Neural cell (in vitro differentiated cells): ENCODE results near the gene CABYR. TPM values are rescaled to one million over a fixed set of nuclear protein-coding genes. Genes with fewer than 3 reads are reported as not detected.
A peak's percentile ranks its signal among the peaks of the same experiment; 100 is the strongest.

Experiments
- H2AFZ ChIP-seq: fragments of 200-600, 300-800 bp; sonication (generic), shearing (Covaris generic); 2 replicates; pipeline ENCODE4 v1.6.0; 2014; ENCODE audit warnings: low read depth, mild to moderate bottlenecking, antibody characterized with exemption, low read length, moderate library complexity
- H3F3A ChIP-seq: fragments of 200-600 bp; shearing (Covaris generic); 2 replicates; pipeline ENCODE4 v1.6.1; 2016; ENCODE audit warnings: mild to moderate bottlenecking, moderate library complexity, mixed read lengths, antibody characterized with exemption, low read length; ENCODE audit not compliant: insufficient read depth, poor library complexity, severe bottlenecking
- H3K27ac ChIP-seq: fragments of 200-600, 300-800 bp; sonication (generic), shearing (Covaris generic); 2 replicates; pipeline ENCODE4 v1.5.1; 2014; ENCODE audit warnings: mild to moderate bottlenecking, low read length, moderate library complexity
- H3K27me3 ChIP-seq: fragments of 300-800, 200-600 bp; sonication (generic), shearing (Covaris generic); 2 replicates; pipeline ENCODE4 v1.6.0; 2014; ENCODE audit warnings: mild to moderate bottlenecking, low read depth, low read length, moderate library complexity; ENCODE audit not compliant: insufficient read depth
- H3K36me3 ChIP-seq: fragments of 300-800, 200-600 bp; sonication (generic), shearing (Covaris generic); 2 replicates; pipeline ENCODE4 v1.5.1; 2014; ENCODE audit warnings: mild to moderate bottlenecking, antibody characterized with exemption, low read length, moderate library complexity; ENCODE audit not compliant: insufficient read depth
- H3K4me2 ChIP-seq: fragments of 300-800, 200-600 bp; sonication (generic), shearing (Covaris generic); 2 replicates; pipeline ENCODE4 v1.6.0; 2014; ENCODE audit warnings: mild to moderate bottlenecking, low read length
- H3K4me3 ChIP-seq: fragments of 300-800, 200-600 bp; sonication (generic), shearing (Covaris generic); 2 replicates; pipeline ENCODE4 v1.5.1; 2014; ENCODE audit warnings: mild to moderate bottlenecking, low read length, moderate library complexity
- H3K79me2 ChIP-seq: fragments of 200-600 bp; shearing (Covaris generic); replicated peaks from 2 replicates; pipeline ENCODE4 v1.6.0; 2014; ENCODE audit warnings: mild to moderate bottlenecking, low read length, moderate library complexity; ENCODE audit not compliant: insufficient read depth
- H3K9ac ChIP-seq: fragments of 300-800, 200-600 bp; sonication (generic), shearing (Covaris generic); 2 replicates; pipeline ENCODE4 v1.6.1; 2016; ENCODE audit warnings: mild to moderate bottlenecking, low read length, mixed read lengths
- H3K9me2 ChIP-seq: fragments of 200-600 bp; shearing (Covaris generic); 2 replicates; pipeline ENCODE4 v1.6.1; 2016; ENCODE audit warnings: mild to moderate bottlenecking, low read length, mixed read lengths; ENCODE audit not compliant: insufficient read depth
- H3K9me3 ChIP-seq: fragments of 200-600, 300-800 bp; sonication (generic), shearing (Covaris generic); 2 replicates; pipeline ENCODE4 v1.6.1; 2016; ENCODE audit warnings: mild to moderate bottlenecking, mixed run types, low read length, moderate library complexity, mixed read lengths
- H4K20me1 ChIP-seq: fragments of 200-600 bp; shearing (Covaris generic); 2 replicates; pipeline ENCODE4 v1.6.1; 2016; ENCODE audit warnings: mild to moderate bottlenecking, mixed run types; ENCODE audit not compliant: insufficient read depth
- CTCF ChIP-seq: fragments of 450-650 bp; IDR thresholded peaks from 2 replicates; pipeline ENCODE4 v1.5.1; 2014; ENCODE audit warnings: antibody characterized with exemption, mild to moderate bottlenecking, moderate library complexity; ENCODE audit not compliant: poor library complexity, severe bottlenecking
- EP300 ChIP-seq: fragments of 450-650 bp; conservative IDR thresholded peaks from 2 replicates; pipeline ENCODE4 v1.6.1; 2014; ENCODE audit warnings: antibody characterized with exemption, mild to moderate bottlenecking, moderate library complexity; ENCODE audit not compliant: poor library complexity, severe bottlenecking
- EZH2 ChIP-seq: fragments of 200-600, 300-800 bp; shearing (Covaris generic), sonication (generic); IDR thresholded peaks from 2 replicates; pipeline ENCODE4 v1.6.1; 2014; ENCODE audit warnings: antibody characterized with exemption, low read length, borderline replicate concordance, mild to moderate bottlenecking; ENCODE audit not compliant: insufficient read depth, poor library complexity, severe bottlenecking
- MXI1 ChIP-seq: fragments of 450-650 bp; conservative IDR thresholded peaks from 2 replicates; pipeline ENCODE4 v1.6.1; 2014; ENCODE audit warnings: antibody characterized with exemption, mild to moderate bottlenecking; ENCODE audit not compliant: poor library complexity, severe bottlenecking
- POLR2AphosphoS5 ChIP-seq: IDR thresholded peaks from 2 replicates; pipeline ENCODE4 v1.6.1; 2012
- RAD21 ChIP-seq: fragments of 450-650 bp; conservative IDR thresholded peaks from 2 replicates; pipeline ENCODE4 v1.6.1; 2014; ENCODE audit warnings: antibody characterized with exemption, mild to moderate bottlenecking, moderate library complexity
- REST ChIP-seq: IDR thresholded peaks from 2 replicates; pipeline ENCODE4 v1.6.1; 2012; ENCODE audit warnings: borderline replicate concordance
- SMC3 ChIP-seq: fragments of 450-650 bp; conservative IDR thresholded peaks from 2 replicates; pipeline ENCODE4 v1.6.1; 2014; ENCODE audit warnings: antibody characterized with exemption, mild to moderate bottlenecking, moderate library complexity; ENCODE audit not compliant: poor library complexity
- TAF1 ChIP-seq: IDR thresholded peaks from 2 replicates; pipeline ENCODE4 v1.6.1; 2012; ENCODE audit warnings: low read depth
- polyA plus RNA-seq: library from polyadenylated mRNA; depleted of rRNA; stranded (reverse); fragments of >200 nt; gene quantifications from 2 replicates; pipeline ENCODE4 v1.2.3, GENCODE V29; 2014

The CABYR gene
- polyA plus RNA-seq, 1 donor from 2014 or later: 6.9 TPM

GRCh38 chr18:24199372-24199962 is 60.6 kb downstream of the CABYR start:
- H3K27ac ChIP-seq: no peak overlapping the region
- no peak for TF ChIP-seq CTCF
- TF ChIP-seq EZH2: no peak
- TF ChIP-seq SMC3: no peak
- no peak for TF ChIP-seq MXI1
- no peak for TF ChIP-seq POLR2AphosphoS5
- no peaks in the 10 kb centered on the region for H3K27me3 ChIP-seq
- H3K9me3 ChIP-seq: no peaks in the 10 kb centered on the region
- no peak overlapping the region for H3K4me2 ChIP-seq
- no peak overlapping the region for H2AFZ ChIP-seq
- H3K4me3 ChIP-seq: no peak overlapping the region
- H3K9me2 ChIP-seq: no peaks in the 10 kb centered on the region
- no peak overlapping the region for H3K9ac ChIP-seq
- no peaks in the 10 kb centered on the region for H3K79me2 ChIP-seq
- no peaks in the 10 kb centered on the region for H3K36me3 ChIP-seq
- no peaks in the 10 kb centered on the region for H4K20me1 ChIP-seq
- no peaks in the 10 kb centered on the region for H3F3A ChIP-seq

DNA sequence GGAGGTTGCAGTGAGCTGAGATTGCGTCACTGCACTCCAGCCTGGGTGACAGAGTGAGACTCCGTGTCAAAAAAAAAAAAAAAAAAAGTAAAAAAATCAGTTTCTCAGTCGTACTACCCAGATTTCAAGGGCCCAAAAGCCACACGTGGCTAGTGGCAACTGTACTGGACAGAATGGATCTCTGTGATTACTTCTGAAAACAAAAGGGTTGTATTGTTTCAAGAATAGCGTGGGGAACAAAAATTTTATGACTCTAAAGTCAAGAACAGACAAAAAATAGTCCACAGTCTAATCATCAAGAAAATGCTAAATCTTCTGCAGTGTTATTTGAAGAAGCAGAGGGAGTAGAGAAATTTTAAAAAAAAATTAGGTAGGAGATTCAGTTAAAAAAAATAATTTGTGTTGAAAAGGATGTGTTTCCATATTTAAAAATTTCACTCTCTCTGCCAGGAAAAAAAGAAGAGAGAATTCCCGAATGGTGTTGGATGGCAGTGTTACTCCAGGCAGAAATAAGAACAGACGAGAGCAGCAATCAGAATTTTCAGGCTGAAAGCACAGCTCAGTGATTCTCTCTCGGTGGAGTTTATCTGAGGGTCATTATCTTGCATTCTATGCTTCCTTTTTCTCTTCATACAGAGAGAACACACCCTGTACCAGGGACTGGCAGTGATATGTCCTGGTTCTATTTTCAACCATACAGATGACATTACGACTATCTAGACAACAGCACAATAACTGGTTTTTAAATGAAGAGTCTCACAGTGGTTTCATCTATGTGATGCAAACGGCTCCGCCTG is 61.8 kb downstream of the CABYR start:
- TF ChIP-seq EP300: no peak
- no peak for TF ChIP-seq RAD21
- no peak for TF ChIP-seq MXI1
- TF ChIP-seq EZH2: no peak
- TF ChIP-seq POLR2AphosphoS5: no peak
- no peak for TF ChIP-seq SMC3
- no peak for TF ChIP-seq REST
- no peak for TF ChIP-seq TAF1
- no peaks in the 10 kb centered on the region for H3K27me3 ChIP-seq
- peak overlapping the region; percentile 5 for H2AFZ ChIP-seq
- no peaks in the 10 kb centered on the region for H3K9me2 ChIP-seq
- no peaks in the 10 kb centered on the region for H4K20me1 ChIP-seq
- H3K36me3 ChIP-seq: no peaks in the 10 kb centered on the region
- H3K4me3 ChIP-seq: peak overlapping the region; percentile 13
- H3K4me2 ChIP-seq: no peak overlapping the region
- H3K9me3 ChIP-seq: no peaks in the 10 kb centered on the region
- H3K9ac ChIP-seq: no peak overlapping the region
- H3K79me2 ChIP-seq: no peaks in the 10 kb centered on the region
- no peak overlapping the region for H3K27ac ChIP-seq
- no peaks in the 10 kb centered on the region for H3F3A ChIP-seq
